GM12878 (cell line): Measurements from ENCODE around the gene KIAA1586.
"Not testable (repeated sequence)": the region's sequence is repeated elsewhere in the genome, so short reads cannot be mapped to it uniquely, and the experiment has no call there.

Source experiments
- ATF3 ChIP-seq: IDR thresholded peaks from 2 replicates; pipeline ENCODE4 v1.6.1; 2011; ENCODE audit warnings: low read depth, mild to moderate bottlenecking, low read length, moderate library complexity, borderline replicate concordance; ENCODE audit errors: extremely low read depth
- CTCF ChIP-seq, 3 experiments: IDR thresholded peaks in 2 of 3; conservative IDR thresholded peaks in 1 of 3; 2 replicates each; pipeline ENCODE4 v1.5.1; 2011; ENCODE audit warnings: low read depth in 3 of 3, low read length in 3 of 3, mild to moderate bottlenecking in 3 of 3, control low read depth in 2 of 3, moderate library complexity in 2 of 3, inconsistent platforms in 1 of 3, mixed read lengths in 1 of 3; ENCODE audit not compliant: control insufficient read depth in 2 of 3, insufficient read depth in 1 of 3; ENCODE audit errors: extremely low read depth in 1 of 3
- PAX5 ChIP-seq: IDR thresholded peaks from 2 replicates; pipeline ENCODE4 v1.6.1; 2011; ENCODE audit warnings: low read depth, low read length, borderline replicate concordance
- SREBF2 ChIP-seq: IDR thresholded peaks from 2 replicates; pipeline ENCODE4 v1.6.1; 2012; ENCODE audit warnings: mild to moderate bottlenecking, low read length
- USF2 ChIP-seq: IDR thresholded peaks from 2 replicates; pipeline ENCODE4 v1.6.1; 2011; ENCODE audit warnings: low read depth, low read length, improper control_type of control experiment, borderline replicate concordance

- not testable (repeated sequence) for TF ChIP-seq SREBF2; CTCF (IDR thresholded peaks at IDR 0.05 in 2 of 3, conservative IDR thresholded peaks at IDR 0.05 in 1 of 3; ENCODE audit: control insufficient read depth in 2 of 3, extremely low read depth in 1 of 3, insufficient read depth in 1 of 3, low read depth in 3 of 3, low read length in 3 of 3); USF2; ATF3; PAX5
Measured at GRCh38 chr6:57044061-57044460, 2.4 kb upstream of the KIAA1586 start.
